HEK293T (cell line): Measurements from ENCODE around the gene GIN1.
"Not testable (repeated sequence)": the region's sequence is repeated elsewhere in the genome, so short reads cannot be mapped to it uniquely, and the experiment has no call there.

Experiments
- CTCF ChIA-PET: fragments of 350-600 bp; formaldehyde crosslinking; extraction: SDS; loops from one replicate; lab custom pipeline; 2021; ENCODE audit warnings: antibody characterized with exemption, inconsistent platforms; lab: Yijun Ruan, JAX
- POLR2A ChIA-PET: fragments of 350-600 bp; formaldehyde crosslinking; extraction: SDS; loops from one replicate; lab custom pipeline; 2020; ENCODE audit warnings: antibody characterized with exemption, inconsistent platforms; lab: Yijun Ruan, JAX
- DNase-seq: peaks from one replicate; pipeline ENCODE4 v3.0.0; 2012; ENCODE audit warnings: mixed read lengths; ENCODE audit errors: extremely low spot score
- ARNT ChIP-seq: fragments of 450-650 bp; IDR thresholded peaks from 2 replicates; pipeline ENCODE4 v1.6.1; 2017; ENCODE audit warnings: mild to moderate bottlenecking
- BHLHE40 ChIP-seq: fragments of 450-650 bp; IDR thresholded peaks from 2 replicates; pipeline ENCODE4 v1.6.1; 2016; ENCODE audit warnings: mild to moderate bottlenecking, moderate library complexity, borderline replicate concordance
- CTBP1 ChIP-seq: fragments of 450-650 bp; IDR thresholded peaks from 2 replicates; pipeline ENCODE4 v1.6.1; 2016; ENCODE audit warnings: borderline replicate concordance
- ELF4 ChIP-seq: fragments of 450-650 bp; IDR thresholded peaks from 2 replicates; pipeline ENCODE4 v1.6.1; 2017; ENCODE audit warnings: antibody characterized with exemption
- FOXA1 ChIP-seq: fragments of 450-650 bp; IDR thresholded peaks from 2 replicates; pipeline ENCODE4 v1.6.1; 2016; ENCODE audit warnings: mild to moderate bottlenecking
- FOXK2 ChIP-seq: fragments of 450-650 bp; IDR thresholded peaks from 2 replicates; pipeline ENCODE4 v1.6.1; 2016; ENCODE audit warnings: mild to moderate bottlenecking
- FOXM1 ChIP-seq: fragments of 450-650 bp; IDR thresholded peaks from 2 replicates; pipeline ENCODE4 v1.6.1; 2017; ENCODE audit warnings: mild to moderate bottlenecking, borderline replicate concordance
- HDGF ChIP-seq: fragments of 450-650 bp; IDR thresholded peaks from 2 replicates; pipeline ENCODE4 v1.6.1; 2017; ENCODE audit warnings: antibody characterized with exemption, borderline replicate concordance
- L3MBTL2 ChIP-seq: fragments of 450-650 bp; conservative IDR thresholded peaks from 2 replicates; pipeline ENCODE4 v1.6.1; 2016; ENCODE audit warnings: mild to moderate bottlenecking
- LEF1 ChIP-seq: fragments of 450-650 bp; IDR thresholded peaks from 2 replicates; pipeline ENCODE4 v1.6.1; 2017; ENCODE audit warnings: mild to moderate bottlenecking, borderline replicate concordance
- NFRKB ChIP-seq: fragments of 450-650 bp; IDR thresholded peaks from 2 replicates; pipeline ENCODE4 v1.6.1; 2016; ENCODE audit warnings: mild to moderate bottlenecking, moderate library complexity
- SP1 ChIP-seq: fragments of 450-650 bp; IDR thresholded peaks from 2 replicates; pipeline ENCODE4 v1.6.1; 2017
- SUZ12 ChIP-seq: fragments of 450-650 bp; IDR thresholded peaks from 2 replicates; pipeline ENCODE4 v1.6.1; 2016; ENCODE audit warnings: mild to moderate bottlenecking
- TARDBP ChIP-seq: fragments of 450-650 bp; IDR thresholded peaks from 2 replicates; pipeline ENCODE4 v1.6.1; 2016
- ZNF384 ChIP-seq: fragments of 450-650 bp; IDR thresholded peaks from 2 replicates; pipeline ENCODE4 v1.6.1; 2016
- TF ChIP-seq, protein P1 (sequence below): fragments of 450-650 bp; IDR thresholded peaks from 2 replicates; pipeline ENCODE4 v1.6.1; 2016

Gene GIN1, protein sequence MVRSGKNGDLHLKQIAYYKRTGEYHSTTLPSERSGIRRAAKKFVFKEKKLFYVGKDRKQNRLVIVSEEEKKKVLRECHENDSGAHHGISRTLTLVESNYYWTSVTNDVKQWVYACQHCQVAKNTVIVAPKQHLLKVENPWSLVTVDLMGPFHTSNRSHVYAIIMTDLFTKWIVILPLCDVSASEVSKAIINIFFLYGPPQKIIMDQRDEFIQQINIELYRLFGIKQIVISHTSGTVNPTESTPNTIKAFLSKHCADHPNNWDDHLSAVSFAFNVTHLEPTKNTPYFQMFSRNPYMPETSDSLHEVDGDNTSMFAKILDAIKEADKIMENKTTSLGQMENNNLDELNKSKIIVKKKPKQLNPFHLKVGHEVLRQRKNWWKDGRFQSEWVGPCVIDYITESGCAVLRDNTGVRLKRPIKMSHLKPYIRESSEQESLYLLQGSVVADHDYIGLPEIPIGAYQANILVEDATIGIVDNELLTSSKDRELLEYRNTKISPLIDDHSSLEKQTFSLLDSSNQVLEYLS

GRCh38 chr5:103119765-103120606, at the start of gene GIN1, which contains the start of gene PPIP5K2:
TSS of gene GIN1 (minus strand) at chr5:103120138. CDS start at chr5:103108707, 11,431 bp downstream.
TSS of gene PPIP5K2 (plus strand) at chr5:103120301. CDS start at chr5:103129590, 9,289 bp downstream.
- DNase-seq, result peak; percentile 84
- ChIA-PET CTCF (interaction anchor here (0.6 kb wide), 2 partner anchors 7 to 9 kb away, joined by 3 read pairs; no protein-coding TSS in a partner anchor), POLR2A (interaction anchor here (0.6 to 2.3 kb wide), 24 partner anchors 8 to 825 kb away, joined by 3 to 22 read pairs (median 4); partner anchors contain the start of genes MACIR and PAM)
- TF ChIP-seq FOXK2, result no peak
- peak; percentile 63; the same call in 1 of the 2 replicates for TF ChIP-seq L3MBTL2
- no peak for TF ChIP-seq ZNF384
- TF ChIP-seq ELF4, result peak; percentile 70
- TF ChIP-seq, protein P1, sequence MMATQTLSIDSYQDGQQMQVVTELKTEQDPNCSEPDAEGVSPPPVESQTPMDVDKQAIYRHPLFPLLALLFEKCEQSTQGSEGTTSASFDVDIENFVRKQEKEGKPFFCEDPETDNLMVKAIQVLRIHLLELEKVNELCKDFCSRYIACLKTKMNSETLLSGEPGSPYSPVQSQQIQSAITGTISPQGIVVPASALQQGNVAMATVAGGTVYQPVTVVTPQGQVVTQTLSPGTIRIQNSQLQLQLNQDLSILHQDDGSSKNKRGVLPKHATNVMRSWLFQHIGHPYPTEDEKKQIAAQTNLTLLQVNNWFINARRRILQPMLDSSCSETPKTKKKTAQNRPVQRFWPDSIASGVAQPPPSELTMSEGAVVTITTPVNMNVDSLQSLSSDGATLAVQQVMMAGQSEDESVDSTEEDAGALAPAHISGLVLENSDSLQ, result peak; percentile 94
- TF ChIP-seq CTBP1, result peak; percentile 89
- peak; percentile 66 for TF ChIP-seq NFRKB
- TF ChIP-seq FOXM1, result peak; percentile 86
- no peak for TF ChIP-seq LEF1
- TF ChIP-seq FOXA1, result no peak
- no peak for TF ChIP-seq SUZ12
- TF ChIP-seq HDGF, result no peak
- TF ChIP-seq SP1, result no peak
- peak; percentile 76; the same call in 1 of the 2 replicates for TF ChIP-seq ARNT
- no peak for TF ChIP-seq TARDBP

DNA sequence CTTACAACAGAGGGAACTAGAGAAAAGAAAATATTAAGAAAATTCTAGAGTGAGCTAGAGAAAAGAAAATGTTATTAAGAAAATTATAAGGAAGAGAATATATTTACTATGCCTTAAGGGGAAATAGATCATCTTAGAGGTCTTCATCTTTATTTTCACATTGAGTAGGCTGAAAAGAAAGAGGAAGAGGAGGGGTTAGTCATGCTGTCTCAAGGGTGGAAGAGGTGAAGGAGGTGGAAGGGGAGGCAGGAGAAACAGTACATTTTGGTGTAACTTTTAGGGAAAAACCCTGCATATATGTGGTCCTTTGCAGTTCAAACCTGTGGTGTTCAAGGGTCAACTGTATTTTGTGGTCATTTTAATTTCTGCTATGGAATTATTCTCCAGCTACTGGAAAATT, 46.8 kb upstream of the GIN1 start:
- CTCF ChIA-PET, result no interaction called here

DNA sequence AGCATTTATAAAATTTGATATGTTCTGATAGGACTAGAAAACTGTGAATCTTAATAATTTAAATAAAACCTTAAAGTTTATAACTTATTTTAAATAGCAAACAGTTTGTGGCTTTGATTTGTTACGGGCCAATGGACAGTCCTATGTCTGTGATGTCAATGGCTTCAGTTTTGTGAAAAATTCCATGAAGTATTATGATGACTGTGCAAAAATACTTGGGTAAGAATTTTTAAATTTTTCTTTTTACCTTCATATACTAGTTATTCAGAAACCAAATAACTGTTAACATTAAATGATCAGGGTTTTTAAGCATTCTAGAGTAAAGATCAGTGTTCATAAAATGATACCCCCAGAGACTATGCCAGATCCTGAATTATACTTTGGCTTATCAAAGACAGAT, 31.2 kb upstream of the GIN1 start:
- ChIA-PET POLR2A (no interaction called here), CTCF (no interaction called here)

More for the DNA sequence above, 46.8 kb upstream of the GIN1 start:
- no peak for DNase-seq
- TF ChIP-seq SP1 (no peak), ZNF384 (no peak), L3MBTL2 (no peak), BHLHE40 (no peak), SUZ12 (no peak)
- POLR2A ChIA-PET, result no interaction called here

DNA sequence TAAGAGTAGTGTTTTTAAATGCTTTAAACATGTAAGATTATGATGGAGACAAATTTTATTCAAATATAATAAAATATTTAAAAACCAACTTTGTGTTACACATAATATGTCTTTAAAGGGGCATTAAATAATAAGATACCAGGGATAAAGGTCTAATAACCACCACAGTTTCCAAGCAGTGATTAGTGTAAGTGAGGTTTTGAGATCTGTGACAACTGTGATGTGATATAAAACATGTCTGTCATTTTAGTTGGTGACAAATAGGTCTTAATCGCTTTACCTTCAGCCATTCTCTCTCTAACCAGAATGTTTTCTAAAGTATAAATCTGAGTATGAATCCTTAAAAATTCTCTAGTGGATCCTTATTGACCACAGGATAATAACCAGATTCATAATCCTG, 28.3 kb upstream of the GIN1 start:
- DNase-seq, result no peak
- POLR2A ChIA-PET, result no interaction called here
- TF ChIP-seq L3MBTL2, result no peak
- TF ChIP-seq SUZ12, result no peak
- TF ChIP-seq ZNF384, result no peak
- no peak for TF ChIP-seq FOXA1
- no peak for TF ChIP-seq FOXM1
- TF ChIP-seq LEF1, result no peak
- TF ChIP-seq NFRKB, result no peak
- TF ChIP-seq, protein P1, result no peak
- no peak for TF ChIP-seq CTBP1
- no peak for TF ChIP-seq FOXK2
- TF ChIP-seq BHLHE40, result no peak
- TF ChIP-seq SP1, result no peak
- CTCF ChIA-PET, result no interaction called here

More for the DNA sequence above, 31.2 kb upstream of the GIN1 start:
- DNase-seq, result no peak
- TF ChIP-seq L3MBTL2 (no peak), ARNT (no peak), FOXK2 (no peak), LEF1 (no peak), TARDBP (no peak)
- TF ChIP-seq, protein P1, result no peak

GRCh38 chr5:103145196-103145595, 25.3 kb upstream of the GIN1 start:
- CTCF ChIA-PET, result no interaction called here
- POLR2A ChIA-PET, result no interaction called here
- DNase-seq, result no peak
- no peak for TF ChIP-seq ZNF384
- no peak for TF ChIP-seq SUZ12
- TF ChIP-seq FOXA1, result no peak
- TF ChIP-seq ELF4, result no peak
- no peak for TF ChIP-seq HDGF

- CTCF ChIA-PET, DNase-seq, POLR2A ChIA-PET: not testable (repeated sequence)
Measured at GRCh38 chr5:103142132-103142531, 22.2 kb upstream of the GIN1 start.
